Activated CD8-positive, alpha-beta memory T cell treated with anti-CD3 and anti-CD28 coated beads, Interleukin-2, amount 10 ng/mL, durations not matched to agents 7 days and 5 days (primary cell): ENCODE measurements around the gene NFE2. TPM values are rescaled to one million over a fixed set of nuclear protein-coding genes. Genes with fewer than 3 reads are reported as not detected.
A peak's percentile ranks its signal among the peaks of the same experiment; 100 is the strongest.

Source experiments
- ATAC-seq: fragments of 150-1000 bp; cut with Tn5 transposase; one replicate; pipeline ENCODE4 v1.10.0; 2021; ENCODE audit warnings: moderate library complexity
- CTCF ChIA-PET: fragments of 350-600 bp; sonication (Branson Sonifier 250); formaldehyde crosslinking; loops from one replicate; lab custom pipeline; 2021; ENCODE audit warnings: antibody characterized with exemption; lab: Charles Lee
- DNase-seq: peaks from one replicate; pipeline ENCODE4 v3.0.0-alpha.2; 2020
- H3K27ac Mint-ChIP-seq: one replicate; pipeline ENCODE4 v1.8.0; 2021; ENCODE audit warnings: mild to moderate bottlenecking, mixed read lengths
- H3K27me3 Mint-ChIP-seq: one replicate; pipeline ENCODE4 v1.8.0; 2021; ENCODE audit warnings: mixed read lengths
- H3K36me3 Mint-ChIP-seq: one replicate; pipeline ENCODE4 v1.8.0; 2021; ENCODE audit warnings: mild to moderate bottlenecking, mixed read lengths
- H3K4me1 Mint-ChIP-seq: one replicate; pipeline ENCODE4 v1.8.0; 2021; ENCODE audit warnings: mixed read lengths
- H3K4me3 Mint-ChIP-seq: one replicate; pipeline ENCODE4 v1.8.0; 2021; ENCODE audit warnings: mild to moderate bottlenecking, moderate library complexity, mixed read lengths
- H3K9me3 Mint-ChIP-seq: one replicate; pipeline ENCODE4 v1.8.0; 2022; ENCODE audit warnings: low read depth, mixed read lengths
- total RNA-seq, 2 experiments: library from RNA; stranded (reverse); gene quantifications; one replicate each; pipeline ENCODE4 v1.2.3, GENCODE V29; 2021

NFE2 gene
- total RNA-seq = not detected

- Mint-ChIP-seq H3K4me3 (no peak within 1 kb of the TSS), H3K9me3 (no peaks in the 10 kb centered on the region), H3K4me1 (peaks cover 18% of the 10 kb centered on the region), H3K36me3 (no peaks in the 10 kb centered on the region), H3K27me3 (peaks cover 73% of the 10 kb centered on the region), H3K27ac (no peak within 1 kb of the TSS)
- DNase-seq (no peak), ATAC-seq (peak; percentile 63)
- CTCF ChIA-PET = interaction anchor here (0.9 to 1.9 kb wide), 5 partner anchors 10 to 86 kb away, joined by 3 to 9 read pairs (median 4); no protein-coding TSS in a partner anchor
These were observed at the start of gene NFE2 for GRCh38 chr12:54300732-54301427. Gene NFE2 (minus strand): TSS chr12:54301015. CDS start chr12:54295248, 5,767 bp downstream.

DNA sequence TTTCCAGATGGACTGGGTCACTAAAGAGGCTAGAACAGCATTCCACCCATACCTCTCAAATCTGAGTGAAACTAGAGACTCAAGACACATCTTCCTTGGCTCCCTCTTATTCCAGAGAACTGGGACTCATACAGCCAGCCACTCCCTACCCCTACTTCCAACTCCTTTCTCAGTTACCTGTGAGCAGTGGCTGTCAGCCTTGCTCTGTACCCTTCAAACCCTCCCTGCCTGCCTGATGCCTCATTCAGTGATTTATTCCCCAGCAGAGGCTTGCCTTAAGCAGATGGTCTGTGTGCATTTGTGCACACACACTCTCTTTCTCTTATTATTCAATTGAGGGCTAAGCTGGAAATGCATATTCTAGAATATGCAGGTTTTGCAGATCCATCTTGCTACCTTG, 48.9 kb upstream of the NFE2 start:
- no peak overlapping the region for H3K27ac Mint-ChIP-seq
- H3K27me3 Mint-ChIP-seq = no peaks in the 10 kb centered on the region
- peaks cover 23% of the 10 kb centered on the region for H3K36me3 Mint-ChIP-seq
- no peaks in the 10 kb centered on the region for H3K9me3 Mint-ChIP-seq
- H3K4me3 Mint-ChIP-seq = no peak overlapping the region
- ATAC-seq = no peak
- CTCF ChIA-PET = interaction anchor here (2.5 to 5.4 kb wide), 2 partner anchors 13 to 19 kb away, joined by 11 to 29 read pairs; no protein-coding TSS in a partner anchor
- H3K4me1 Mint-ChIP-seq = peaks cover 8% of the 10 kb centered on the region
- no peak for DNase-seq

GRCh38 chr12:54349036-54349435, 48.2 kb upstream of the NFE2 start:
- no peaks in the 10 kb centered on the region for H3K9me3 Mint-ChIP-seq
- ATAC-seq (no peak), DNase-seq (no peak)
- no peak overlapping the region for H3K4me3 Mint-ChIP-seq
- no peaks in the 10 kb centered on the region for H3K27me3 Mint-ChIP-seq
- CTCF ChIA-PET = interaction anchor here (2.5 to 5.4 kb wide), 2 partner anchors 13 to 20 kb away, joined by 11 to 29 read pairs; no protein-coding TSS in a partner anchor
- peaks cover 23% of the 10 kb centered on the region for H3K36me3 Mint-ChIP-seq
- peaks cover 8% of the 10 kb centered on the region for H3K4me1 Mint-ChIP-seq
- H3K27ac Mint-ChIP-seq = no peak overlapping the region

DNA sequence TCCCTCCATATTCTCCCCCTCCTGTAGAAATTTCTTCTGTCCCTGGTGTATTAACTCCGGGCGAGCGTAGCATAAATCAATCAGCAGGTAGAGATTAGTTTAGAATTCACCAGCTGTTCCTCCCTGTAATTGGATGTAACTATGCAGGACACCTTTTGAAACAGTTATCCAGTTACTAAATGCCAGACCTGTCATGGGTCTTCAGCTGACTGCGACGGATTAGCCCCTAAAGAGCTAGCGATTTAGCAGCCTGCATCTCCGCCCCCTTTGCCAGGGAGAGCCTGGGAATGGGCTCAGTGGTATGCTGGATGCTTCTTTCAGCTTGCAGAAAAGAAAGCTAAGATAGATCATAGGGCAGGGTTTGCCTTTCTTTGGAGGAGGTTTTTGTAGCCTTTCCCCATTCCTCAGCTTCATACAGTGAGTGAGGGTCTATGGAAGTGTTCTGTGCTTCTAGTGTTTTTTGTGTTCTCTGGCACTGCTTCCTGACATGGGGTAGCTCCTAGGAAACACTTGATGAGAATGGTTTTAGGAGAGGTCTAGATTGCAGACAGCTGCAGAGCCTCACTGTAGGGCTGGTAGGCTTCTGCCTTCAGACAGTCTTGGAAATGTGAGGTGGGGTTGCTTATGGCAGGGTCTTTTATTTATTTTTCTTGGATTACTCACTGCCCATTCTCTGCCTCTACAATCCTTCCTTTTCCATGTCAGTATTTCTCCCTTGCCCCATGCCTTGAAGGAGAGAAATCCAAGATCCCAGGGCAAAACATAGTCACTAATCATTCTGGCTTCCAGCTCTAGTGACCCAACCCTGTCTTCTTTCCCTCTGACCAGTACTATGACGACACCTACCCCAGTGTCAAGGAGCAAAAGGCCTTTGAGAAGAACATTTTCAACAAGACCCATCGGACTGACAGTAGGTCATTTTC, 40.8 kb upstream of the NFE2 start:
- Mint-ChIP-seq H3K27ac (no peak overlapping the region), H3K9me3 (no peaks in the 10 kb centered on the region), H3K4me1 (no peaks in the 10 kb centered on the region), H3K36me3 (peaks cover 21% of the 10 kb centered on the region), H3K27me3 (no peaks in the 10 kb centered on the region), H3K4me3 (no peak overlapping the region)
- CTCF ChIA-PET = interaction anchor here (0.5 to 1.8 kb wide), 5 partner anchors 17 to 62 kb away, joined by 3 to 10 read pairs (median 4); partner anchors contain the start of gene COPZ1
- DNase-seq (no peak), ATAC-seq (no peak)

- CTCF ChIA-PET = interaction anchor here (1.2 to 1.8 kb wide), 4 partner anchors 16 to 63 kb away, joined by 3 to 10 read pairs (median 6); partner anchors contain the start of gene COPZ1
- Mint-ChIP-seq H3K4me3 (no peak overlapping the region), H3K4me1 (no peaks in the 10 kb centered on the region), H3K36me3 (peaks cover 21% of the 10 kb centered on the region), H3K9me3 (no peaks in the 10 kb centered on the region), H3K27me3 (no peaks in the 10 kb centered on the region), H3K27ac (no peak overlapping the region)
- ATAC-seq = no peak
- no peak for DNase-seq
These were observed 40.0 kb upstream of the NFE2 start for GRCh38 chr12:54340846-54341245.

DNA sequence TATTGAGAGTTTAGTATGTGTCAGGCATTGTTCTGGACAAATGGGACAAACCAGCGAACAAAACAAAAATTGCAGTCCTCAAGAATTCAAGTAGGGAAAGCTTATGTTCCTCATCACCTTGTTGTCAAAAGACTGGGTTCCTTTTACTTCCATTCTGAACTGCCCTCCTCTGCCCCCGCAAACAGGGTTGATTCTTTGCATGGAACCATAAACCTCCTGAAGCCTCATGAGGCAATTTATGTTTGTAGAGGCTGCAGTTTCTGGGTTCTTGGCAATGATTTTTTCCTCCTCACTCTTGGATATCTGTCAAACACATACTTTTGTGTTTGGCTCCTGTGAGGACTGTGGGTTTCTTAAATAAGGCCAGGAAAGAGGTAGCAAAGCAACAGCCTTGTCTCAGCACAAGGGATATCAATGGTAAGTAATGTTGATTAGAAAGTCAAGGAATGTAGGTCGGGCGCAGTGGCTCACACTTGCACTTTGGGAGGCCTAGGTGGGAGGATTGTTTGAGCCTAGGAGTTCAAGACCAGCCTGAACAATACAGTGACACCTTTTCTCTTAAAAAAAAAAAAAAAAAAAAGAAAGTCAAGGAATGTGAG, 38.0 kb upstream of the NFE2 start:
- Mint-ChIP-seq H3K36me3 (peaks cover 15% of the 10 kb centered on the region), H3K27me3 (no peaks in the 10 kb centered on the region), H3K4me3 (no peak overlapping the region), H3K4me1 (no peaks in the 10 kb centered on the region), H3K9me3 (no peaks in the 10 kb centered on the region), H3K27ac (no peak overlapping the region)
- CTCF ChIA-PET = interaction anchor here (4.8 to 6.9 kb wide), 3 partner anchors 13 to 44 kb away, joined by 29 to 53 read pairs (median 36); partner anchors contain the start of gene COPZ1
- ATAC-seq (no peak), DNase-seq (no peak)

- Mint-ChIP-seq H3K36me3 (peaks cover 10% of the 10 kb centered on the region), H3K4me1 (peaks cover 3% of the 10 kb centered on the region), H3K27me3 (no peaks in the 10 kb centered on the region), H3K9me3 (no peaks in the 10 kb centered on the region), H3K27ac (no peak overlapping the region), H3K4me3 (no peak overlapping the region)
- CTCF ChIA-PET = interaction anchor here (0.7 to 6.9 kb wide), 11 partner anchors 9 to 188 kb away, joined by 3 to 53 read pairs (median 5); partner anchors contain the start of gene COPZ1
- ATAC-seq (no peak), DNase-seq (no peak)
These were observed 37.2 kb upstream of the NFE2 start for GRCh38 chr12:54337854-54338650.

- ATAC-seq (no peak), DNase-seq (no peak)
- Mint-ChIP-seq H3K4me3 (no peak overlapping the region), H3K27ac (no peak overlapping the region), H3K36me3 (peaks cover 5% of the 10 kb centered on the region), H3K4me1 (peaks cover 3% of the 10 kb centered on the region), H3K9me3 (no peaks in the 10 kb centered on the region), H3K27me3 (no peaks in the 10 kb centered on the region)
- CTCF ChIA-PET = interaction anchor here (0.7 to 6.9 kb wide), 16 partner anchors 10 to 649 kb away, joined by 3 to 53 read pairs (median 5); partner anchors contain the start of gene COPZ1
These were observed 36.5 kb upstream of the NFE2 start for GRCh38 chr12:54337280-54337842.

- CTCF ChIA-PET = interaction anchor here (1.0 to 6.9 kb wide), 10 partner anchors 8 to 118 kb away, joined by 3 to 53 read pairs (median 7); partner anchors contain the start of gene COPZ1
- Mint-ChIP-seq H3K4me1 (peaks cover 25% of the 10 kb centered on the region), H3K4me3 (no peak overlapping the region), H3K9me3 (no peaks in the 10 kb centered on the region), H3K36me3 (peaks cover under 1% of the 10 kb centered on the region), H3K27ac (no peak overlapping the region), H3K27me3 (no peaks in the 10 kb centered on the region)
- DNase-seq (no peak), ATAC-seq (no peak)
These were observed 32.7 kb upstream of the NFE2 start for GRCh38 chr12:54333420-54334034.

DNA sequence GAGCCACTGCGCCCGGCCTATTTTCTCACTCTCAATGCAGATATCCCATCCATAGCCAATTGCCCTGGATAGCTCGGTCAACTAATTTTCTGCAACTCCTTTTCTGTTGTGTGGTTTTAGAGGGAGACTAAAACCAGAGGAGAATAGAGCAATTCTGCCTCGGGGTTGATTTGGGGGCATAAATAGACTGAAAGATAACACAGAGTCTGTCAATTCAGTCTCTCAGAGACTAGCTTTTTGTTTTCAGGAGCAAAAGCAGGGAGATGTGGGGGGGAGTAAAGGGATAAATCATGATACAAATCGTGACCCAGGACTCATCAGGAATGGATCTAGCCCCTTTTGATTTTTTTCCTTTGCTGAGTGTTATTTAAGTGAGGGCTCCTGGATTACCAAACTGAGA, 30.6 kb upstream of the NFE2 start:
- Mint-ChIP-seq H3K9me3 (no peaks in the 10 kb centered on the region), H3K36me3 (peaks cover 1% of the 10 kb centered on the region), H3K4me3 (no peak overlapping the region), H3K4me1 (peaks cover 34% of the 10 kb centered on the region), H3K27ac (peak overlapping the region; percentile 47), H3K27me3 (no peaks in the 10 kb centered on the region)
- CTCF ChIA-PET = interaction anchor here (1.9 kb wide), 1 partner anchor 37 kb away, joined by 6 read pairs; no protein-coding TSS in a partner anchor
- ATAC-seq = no peak
- DNase-seq = no peak

DNA sequence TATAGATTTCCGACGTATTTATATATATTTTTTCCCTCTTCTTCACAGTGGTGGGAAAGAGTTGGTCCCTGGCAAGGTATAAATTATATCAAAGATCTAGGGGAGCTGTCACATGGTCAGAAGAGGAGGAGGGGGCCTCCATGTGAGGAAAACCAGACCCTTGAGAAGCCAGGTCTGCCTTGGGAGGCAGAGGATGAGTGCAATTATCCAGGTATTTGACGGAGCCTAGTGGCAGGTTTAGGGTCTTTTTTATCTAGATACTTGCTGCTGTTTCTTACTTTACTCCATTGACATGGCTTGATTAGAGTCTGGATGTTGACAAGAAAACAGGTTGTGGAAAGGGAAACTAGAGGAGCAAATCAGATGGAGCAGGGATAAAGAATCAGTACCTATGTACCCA, 29.6 kb upstream of the NFE2 start:
- H3K4me3 Mint-ChIP-seq = no peak overlapping the region
- peak overlapping the region; percentile 70 for H3K27ac Mint-ChIP-seq
- DNase-seq (no peak), ATAC-seq (no peak)
- H3K9me3 Mint-ChIP-seq = no peaks in the 10 kb centered on the region
- no peaks in the 10 kb centered on the region for H3K27me3 Mint-ChIP-seq
- H3K36me3 Mint-ChIP-seq = peaks cover 1% of the 10 kb centered on the region
- CTCF ChIA-PET = interaction anchor here (1.3 to 1.9 kb wide), 2 partner anchors 37 to 38 kb away, joined by 4 to 6 read pairs; no protein-coding TSS in a partner anchor
- peaks cover 38% of the 10 kb centered on the region for H3K4me1 Mint-ChIP-seq
